Amniotic stem cell (primary cell): ENCODE results near the gene CDK15.
"Not testable (repeated sequence)": the region's sequence is repeated elsewhere in the genome, so short reads cannot be mapped to it uniquely, and the experiment has no call there.

Source experiments
- DNase-seq: peaks from one replicate; lab custom pipeline; 2025; lab: John Stamatoyannopoulos, UW

Gene CDK15

GRCh38 chr2:201790291-201790690 lies 16.0 kb upstream of the CDK15 start:
- DNase-seq = no peak

GRCh38 chr2:201790989-201791388 lies 15.3 kb upstream of the CDK15 start:
- no peak for DNase-seq

GRCh38 chr2:201793631-201794030 lies 12.7 kb upstream of the CDK15 start:
- DNase-seq = no peak

GRCh38 chr2:201794294-201794693 lies 12.0 kb upstream of the CDK15 start:
- no peak for DNase-seq

GRCh38 chr2:201795607-201796477 lies 10.5 kb upstream of the CDK15 start:
- DNase-seq = peak; percentile 29

GRCh38 chr2:201796478-201796865 lies 9.9 kb upstream of the CDK15 start:
- no peak for DNase-seq

- peak; percentile 61 for DNase-seq
These were observed 9.0 kb upstream of the CDK15 start for GRCh38 chr2:201797175-201797840.

- DNase-seq = peak; percentile 72
These were observed 8.0 kb upstream of the CDK15 start for GRCh38 chr2:201798252-201798913.

- DNase-seq = not testable (repeated sequence)
These were observed 7.4 kb upstream of the CDK15 start for GRCh38 chr2:201798914-201799285.

GRCh38 chr2:201807452-201807999 lies 1.2 kb downstream of the CDK15 start:
- DNase-seq = peak; percentile 33

- DNase-seq = no peak
These were observed 1.7 kb downstream of the CDK15 start for GRCh38 chr2:201808027-201808426.

GRCh38 chr2:201809633-201810032 lies 3.3 kb downstream of the CDK15 start:
- no peak for DNase-seq

GRCh38 chr2:201810604-201811003 lies 4.3 kb downstream of the CDK15 start:
- not testable (repeated sequence) for DNase-seq

- DNase-seq = no peak
These were observed 7.8 kb downstream of the CDK15 start for GRCh38 chr2:201813996-201814760.

- no peak for DNase-seq
These were observed 10.6 kb downstream of the CDK15 start for GRCh38 chr2:201816657-201817575.

- DNase-seq = no peak
These were observed 14.2 kb downstream of the CDK15 start for GRCh38 chr2:201820383-201821007.

GRCh38 chr2:201821080-201821479 lies 14.7 kb downstream of the CDK15 start:
- DNase-seq = no peak

GRCh38 chr2:201824212-201824611 lies 17.9 kb downstream of the CDK15 start:
- DNase-seq = no peak

GRCh38 chr2:201827621-201828020 lies 21.3 kb downstream of the CDK15 start:
- DNase-seq = no peak

- no peak for DNase-seq
These were observed 21.9 kb downstream of the CDK15 start for GRCh38 chr2:201828220-201828619.
